OCI-LY1 (cell line): ENCODE results near the gene A4GNT.

Source experiments
- H2AFZ ChIP-seq: fragments of 200-600 bp; sonication (generic), shearing (Covaris generic); 2 replicates; pipeline ENCODE4 v1.6.0; 2014; ENCODE audit warnings: antibody characterized with exemption, mild to moderate bottlenecking, low read length
- H3F3A ChIP-seq: fragments of 200-600 bp; sonication (generic), shearing (Covaris generic); 2 replicates; pipeline ENCODE4 v1.6.0; 2014; ENCODE audit warnings: mild to moderate bottlenecking, antibody characterized with exemption, low read length, moderate library complexity; ENCODE audit not compliant: insufficient read depth
- H3K27ac ChIP-seq: fragments of 200-600 bp; sonication (generic); 2 replicates; pipeline ENCODE4 v1.5.1; 2014; ENCODE audit warnings: low read length, mixed run types, mild to moderate bottlenecking, low read depth; ENCODE audit not compliant: poor library complexity, severe bottlenecking
- H3K27me3 ChIP-seq: fragments of 200-600 bp; sonication (generic); 2 replicates; pipeline ENCODE4 v1.6.0; 2014; ENCODE audit warnings: antibody characterized with exemption, mild to moderate bottlenecking, low read length, moderate library complexity; ENCODE audit not compliant: insufficient read depth
- H3K36me3 ChIP-seq: fragments of 200-600 bp; sonication (generic); 2 replicates; pipeline ENCODE4 v1.6.1; 2014; ENCODE audit warnings: mild to moderate bottlenecking, antibody characterized with exemption, low read length, moderate library complexity, mixed read lengths; ENCODE audit not compliant: insufficient read depth
- H3K4me1 ChIP-seq: fragments of 200-600 bp; sonication (generic); 2 replicates; pipeline ENCODE4 v1.5.1; 2014; ENCODE audit warnings: mild to moderate bottlenecking, low read length, moderate library complexity; ENCODE audit not compliant: insufficient read depth, severe bottlenecking
- H3K4me2 ChIP-seq: fragments of 200-600 bp; sonication (generic), shearing (Covaris generic); 2 replicates; pipeline ENCODE4 v1.6.1; 2014; ENCODE audit warnings: low read length
- H3K4me3 ChIP-seq: fragments of 200-600 bp; sonication (generic); 2 replicates; pipeline ENCODE4 v1.5.1; 2014; ENCODE audit warnings: low read length, low read depth, mild to moderate bottlenecking, mixed read lengths; ENCODE audit not compliant: poor library complexity, severe bottlenecking
- H3K79me2 ChIP-seq: fragments of 200-600 bp; shearing (Covaris generic); 2 replicates; pipeline ENCODE4 v1.6.1; 2016; ENCODE audit warnings: mixed run types, low read length, mixed read lengths; ENCODE audit not compliant: insufficient read depth
- H3K9ac ChIP-seq: fragments of 200-600 bp; sonication (generic), shearing (Covaris generic); 2 replicates; pipeline ENCODE4 v1.6.1; 2014; ENCODE audit warnings: mild to moderate bottlenecking, low read length, mixed read lengths
- H3K9me2 ChIP-seq: fragments of 200-600 bp; sonication (generic), shearing (Covaris generic); 2 replicates; pipeline ENCODE4 v1.6.1; 2014; ENCODE audit warnings: low read depth, mild to moderate bottlenecking, low read length, mixed read lengths
- H3K9me3 ChIP-seq: fragments of 200-600 bp; shearing (Covaris generic); 2 replicates; pipeline ENCODE4 v1.6.1; 2014; ENCODE audit warnings: low read length, mixed read lengths
- H4K20me1 ChIP-seq: fragments of 200-600 bp; sonication (generic), shearing (Covaris generic); 2 replicates; pipeline ENCODE4 v1.6.0; 2016; ENCODE audit warnings: mild to moderate bottlenecking, low read length; ENCODE audit not compliant: insufficient read depth
- EZH2 ChIP-seq: fragments of 200-600 bp; sonication (generic), shearing (Covaris generic); IDR thresholded peaks from 2 replicates; pipeline ENCODE4 v1.8.0; 2017; ENCODE audit warnings: borderline replicate concordance, mixed run types, mild to moderate bottlenecking, antibody characterized with exemption, low read length, moderate library complexity, mixed read lengths
- TF ChIP-seq, protein P1 (sequence below): fragments of 200-600 bp; sonication (generic), shearing (Covaris generic); IDR thresholded peaks from 2 replicates; pipeline ENCODE4 v1.5.1; 2017; ENCODE audit warnings: mild to moderate bottlenecking, antibody characterized with exemption, low read length, moderate library complexity, mixed read lengths

The A4GNT gene

DNA sequence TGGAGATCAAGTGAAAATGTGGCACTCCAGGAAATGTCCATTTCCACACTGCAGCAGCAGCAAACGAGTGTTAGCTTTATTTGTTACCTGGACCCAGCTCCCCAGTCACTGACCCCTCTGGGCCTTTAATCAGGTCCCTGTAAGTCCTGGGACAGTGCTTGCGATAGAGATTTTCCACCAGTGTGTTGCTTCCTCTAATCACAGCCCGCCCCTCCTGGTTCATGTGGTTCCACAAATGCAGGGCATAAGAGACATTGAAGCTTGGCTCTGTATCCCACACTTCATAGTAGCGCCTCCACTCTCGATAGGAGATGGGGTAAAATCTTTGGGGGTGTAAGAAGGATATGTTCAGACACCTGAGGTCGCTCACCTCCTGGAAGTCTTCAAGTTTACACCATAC, 8.0 kb downstream of the A4GNT start:
- TF ChIP-seq, protein P1, sequence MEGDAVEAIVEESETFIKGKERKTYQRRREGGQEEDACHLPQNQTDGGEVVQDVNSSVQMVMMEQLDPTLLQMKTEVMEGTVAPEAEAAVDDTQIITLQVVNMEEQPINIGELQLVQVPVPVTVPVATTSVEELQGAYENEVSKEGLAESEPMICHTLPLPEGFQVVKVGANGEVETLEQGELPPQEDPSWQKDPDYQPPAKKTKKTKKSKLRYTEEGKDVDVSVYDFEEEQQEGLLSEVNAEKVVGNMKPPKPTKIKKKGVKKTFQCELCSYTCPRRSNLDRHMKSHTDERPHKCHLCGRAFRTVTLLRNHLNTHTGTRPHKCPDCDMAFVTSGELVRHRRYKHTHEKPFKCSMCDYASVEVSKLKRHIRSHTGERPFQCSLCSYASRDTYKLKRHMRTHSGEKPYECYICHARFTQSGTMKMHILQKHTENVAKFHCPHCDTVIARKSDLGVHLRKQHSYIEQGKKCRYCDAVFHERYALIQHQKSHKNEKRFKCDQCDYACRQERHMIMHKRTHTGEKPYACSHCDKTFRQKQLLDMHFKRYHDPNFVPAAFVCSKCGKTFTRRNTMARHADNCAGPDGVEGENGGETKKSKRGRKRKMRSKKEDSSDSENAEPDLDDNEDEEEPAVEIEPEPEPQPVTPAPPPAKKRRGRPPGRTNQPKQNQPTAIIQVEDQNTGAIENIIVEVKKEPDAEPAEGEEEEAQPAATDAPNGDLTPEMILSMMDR: no peak
- no peak for TF ChIP-seq EZH2
- Histone ChIP-seq H3K79me2 (no peaks in the 10 kb centered on the region), H3K36me3 (no peaks in the 10 kb centered on the region), H3K4me2 (no peak overlapping the region), H3K27ac (no peak overlapping the region), H3K9me2 (no peaks in the 10 kb centered on the region), H4K20me1 (no peaks in the 10 kb centered on the region), H3F3A (no peaks in the 10 kb centered on the region), H3K9me3 (no peaks in the 10 kb centered on the region), H3K9ac (no peak overlapping the region), H3K4me3 (no peak overlapping the region), H3K27me3 (no peaks in the 10 kb centered on the region), H2AFZ (no peak overlapping the region), H3K4me1 (no peaks in the 10 kb centered on the region)

DNA sequence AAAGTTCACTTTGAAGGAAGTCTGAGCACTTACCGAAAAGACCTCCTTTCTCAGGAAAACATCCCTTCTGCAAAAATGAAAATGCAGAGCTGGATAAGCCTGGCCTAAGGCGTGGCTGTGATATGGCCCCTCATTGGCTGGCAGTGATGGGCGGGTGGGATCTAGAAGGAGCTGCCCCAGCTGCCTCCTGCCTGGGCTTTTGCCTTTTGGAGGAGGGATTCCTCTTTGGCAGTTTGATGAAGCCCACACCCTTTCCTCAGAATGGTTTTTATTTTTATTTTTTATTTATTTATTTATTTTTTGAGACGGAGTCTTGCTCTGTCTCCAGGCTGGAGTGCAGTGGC, 12.8 kb downstream of the A4GNT start:
- Histone ChIP-seq H2AFZ (no peak overlapping the region), H3K36me3 (no peaks in the 10 kb centered on the region), H3K27ac (no peak overlapping the region), H3K9me2 (no peaks in the 10 kb centered on the region), H3F3A (no peaks in the 10 kb centered on the region), H3K4me3 (no peak overlapping the region), H4K20me1 (no peaks in the 10 kb centered on the region), H3K27me3 (peaks cover 4% of the 10 kb centered on the region; the same call in 1 of the 2 replicates), H3K4me1 (peaks cover 11% of the 10 kb centered on the region), H3K9me3 (no peaks in the 10 kb centered on the region), H3K79me2 (no peaks in the 10 kb centered on the region), H3K4me2 (no peak overlapping the region), H3K9ac (no peak overlapping the region)
- TF ChIP-seq, protein P1: no peak
- no peak for TF ChIP-seq EZH2

DNA sequence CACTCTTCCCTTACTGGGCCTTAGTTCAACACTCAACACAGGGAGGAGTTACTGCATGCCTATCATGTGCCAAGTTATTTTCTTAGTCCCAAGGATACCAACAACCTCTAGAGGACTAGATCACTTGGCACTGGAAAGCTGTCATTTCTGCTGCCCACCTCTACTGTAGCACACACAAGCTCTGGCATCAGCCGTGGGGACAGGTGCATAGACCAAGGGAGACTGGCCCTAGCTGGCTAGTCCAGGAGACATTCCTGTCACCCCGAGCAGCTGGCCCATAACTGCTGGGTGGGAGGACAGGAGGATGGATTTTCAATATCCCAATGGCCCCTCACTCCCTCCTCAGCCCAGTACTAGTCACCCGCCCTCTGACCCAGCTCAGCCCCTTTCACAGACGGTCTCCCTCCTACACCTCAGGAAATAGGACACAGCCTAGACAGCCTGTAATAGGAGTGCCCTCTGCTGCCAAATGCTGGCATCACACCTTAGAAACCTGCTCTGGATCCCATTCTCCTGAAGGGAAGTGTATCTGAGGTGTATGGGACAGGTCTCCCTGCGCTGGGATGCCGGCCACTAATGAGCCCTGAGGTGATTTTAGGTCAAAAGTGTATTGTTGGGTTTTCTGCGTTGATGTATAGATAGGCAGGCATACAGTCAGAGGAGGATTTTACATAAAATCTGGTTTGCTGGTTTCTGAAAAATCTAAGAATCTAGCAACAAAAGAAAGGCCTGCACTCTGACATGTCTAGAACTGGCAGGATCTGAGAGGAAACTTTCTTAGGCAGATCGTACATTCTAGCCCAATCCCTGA, 13.4 kb downstream of the A4GNT start:
- no peak overlapping the region for H3K9ac ChIP-seq
- peaks cover 4% of the 10 kb centered on the region; the same call in 1 of the 2 replicates for H3K27me3 ChIP-seq
- no peaks in the 10 kb centered on the region for H3K9me2 ChIP-seq
- no peaks in the 10 kb centered on the region for H3K79me2 ChIP-seq
- no peaks in the 10 kb centered on the region for H4K20me1 ChIP-seq
- H3K4me3 ChIP-seq: no peak overlapping the region
- peaks cover 11% of the 10 kb centered on the region for H3K4me1 ChIP-seq
- H3K9me3 ChIP-seq: no peaks in the 10 kb centered on the region
- TF ChIP-seq, protein P1: peak; percentile 97
- TF ChIP-seq EZH2: no peak
- H3F3A ChIP-seq: no peaks in the 10 kb centered on the region
- H3K4me2 ChIP-seq: no peak overlapping the region
- no peak overlapping the region for H3K27ac ChIP-seq
- H3K36me3 ChIP-seq: no peaks in the 10 kb centered on the region
- H2AFZ ChIP-seq: no peak overlapping the region
